Transverse colon (tissue), 3 donors: ENCODE measurements around the gene S100A9.

Experiments used
- EP300 ChIP-seq: sonication (generic); formaldehyde crosslinking; IDR thresholded peaks from one replicate; pipeline ENCODE4 v1.6.1; 2017; ENCODE audit warnings: antibody characterized with exemption, low read depth
- POLR2A ChIP-seq: fragments of 450-650 bp; IDR thresholded peaks from one replicate; pipeline ENCODE4 v1.6.1; 2016; ENCODE audit warnings: antibody characterized with exemption, mild to moderate bottlenecking, moderate library complexity
- TF ChIP-seq, protein P1 (sequence below), 5 experiments: fragments of 200-600 bp in 3 of 5; fragments of 450-650 bp in 2 of 5; sonication (generic) in 3 of 5; IDR thresholded peaks; 1 replicate in 2 of 5; 2 replicates in 3 of 5; pipeline ENCODE4 v1.5.1; 2016 to 2017; ENCODE audit warnings: antibody characterized with exemption in 5 of 5, inconsistent platforms in 3 of 5, mild to moderate bottlenecking in 2 of 5, moderate library complexity in 1 of 5

DNA sequence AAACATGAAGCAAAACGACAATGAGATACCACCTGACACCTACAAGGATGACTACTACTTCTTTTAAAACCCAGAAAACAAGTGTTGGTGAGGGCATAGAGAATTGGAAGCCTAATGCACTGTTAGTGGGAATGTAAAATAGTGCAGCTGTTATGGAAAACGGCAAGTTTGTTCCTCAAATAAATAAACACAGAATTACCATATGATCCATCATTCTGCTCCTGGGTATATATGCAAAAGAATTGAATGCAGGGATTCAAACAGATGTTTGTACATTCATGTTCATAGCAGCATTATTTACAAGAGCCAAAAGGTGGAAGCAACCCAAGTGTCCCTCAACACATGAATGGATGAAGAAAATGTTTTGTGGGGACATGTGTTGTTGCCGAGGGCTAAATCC lies 34.6 kb downstream of the S100A9 start:
- TF ChIP-seq, protein P1, sequence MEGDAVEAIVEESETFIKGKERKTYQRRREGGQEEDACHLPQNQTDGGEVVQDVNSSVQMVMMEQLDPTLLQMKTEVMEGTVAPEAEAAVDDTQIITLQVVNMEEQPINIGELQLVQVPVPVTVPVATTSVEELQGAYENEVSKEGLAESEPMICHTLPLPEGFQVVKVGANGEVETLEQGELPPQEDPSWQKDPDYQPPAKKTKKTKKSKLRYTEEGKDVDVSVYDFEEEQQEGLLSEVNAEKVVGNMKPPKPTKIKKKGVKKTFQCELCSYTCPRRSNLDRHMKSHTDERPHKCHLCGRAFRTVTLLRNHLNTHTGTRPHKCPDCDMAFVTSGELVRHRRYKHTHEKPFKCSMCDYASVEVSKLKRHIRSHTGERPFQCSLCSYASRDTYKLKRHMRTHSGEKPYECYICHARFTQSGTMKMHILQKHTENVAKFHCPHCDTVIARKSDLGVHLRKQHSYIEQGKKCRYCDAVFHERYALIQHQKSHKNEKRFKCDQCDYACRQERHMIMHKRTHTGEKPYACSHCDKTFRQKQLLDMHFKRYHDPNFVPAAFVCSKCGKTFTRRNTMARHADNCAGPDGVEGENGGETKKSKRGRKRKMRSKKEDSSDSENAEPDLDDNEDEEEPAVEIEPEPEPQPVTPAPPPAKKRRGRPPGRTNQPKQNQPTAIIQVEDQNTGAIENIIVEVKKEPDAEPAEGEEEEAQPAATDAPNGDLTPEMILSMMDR (IDR thresholded peaks at IDR 0.05): no peak
- no peak for TF ChIP-seq POLR2A
- TF ChIP-seq EP300: no peak
